ENCODE results near the gene DPP4.

DPP4 gene

DNA sequence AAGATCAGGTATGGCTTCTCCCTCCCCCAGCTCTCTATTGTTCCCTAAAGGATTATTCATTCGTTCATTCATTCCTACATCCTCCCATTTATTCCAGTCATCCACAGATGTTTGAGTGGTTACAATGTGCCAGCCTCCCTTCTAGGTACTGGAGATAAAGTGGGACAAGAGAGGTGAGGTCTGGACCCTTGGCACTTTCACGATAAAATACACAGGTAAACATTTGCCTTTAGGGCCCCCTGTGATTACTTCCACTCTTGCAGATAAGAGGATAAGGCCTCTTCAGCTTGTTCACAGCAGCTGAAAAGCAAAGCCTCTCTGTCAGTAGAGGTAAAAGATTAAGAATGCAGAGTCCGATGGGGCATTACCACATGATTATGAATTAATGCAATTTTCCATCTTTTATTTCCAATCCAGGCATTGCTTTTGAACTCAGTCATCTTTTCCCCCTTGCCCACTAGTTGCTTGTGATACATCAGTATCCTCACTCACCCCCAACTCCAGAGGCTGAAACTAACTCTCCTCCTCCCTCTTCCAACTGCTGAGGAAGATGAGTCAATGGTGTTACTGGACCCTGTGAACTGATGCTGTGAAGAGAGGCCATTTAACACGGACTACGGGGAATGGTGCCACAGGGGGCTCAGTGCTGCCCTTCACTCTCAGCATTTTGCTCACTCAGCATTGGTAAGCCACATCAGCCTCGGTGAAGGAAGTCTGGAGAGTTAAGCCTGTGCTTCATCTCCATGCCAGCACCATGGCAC lies 1.1 kb upstream of the DPP4 start:
- TF ChIP-seq, protein P1, sequence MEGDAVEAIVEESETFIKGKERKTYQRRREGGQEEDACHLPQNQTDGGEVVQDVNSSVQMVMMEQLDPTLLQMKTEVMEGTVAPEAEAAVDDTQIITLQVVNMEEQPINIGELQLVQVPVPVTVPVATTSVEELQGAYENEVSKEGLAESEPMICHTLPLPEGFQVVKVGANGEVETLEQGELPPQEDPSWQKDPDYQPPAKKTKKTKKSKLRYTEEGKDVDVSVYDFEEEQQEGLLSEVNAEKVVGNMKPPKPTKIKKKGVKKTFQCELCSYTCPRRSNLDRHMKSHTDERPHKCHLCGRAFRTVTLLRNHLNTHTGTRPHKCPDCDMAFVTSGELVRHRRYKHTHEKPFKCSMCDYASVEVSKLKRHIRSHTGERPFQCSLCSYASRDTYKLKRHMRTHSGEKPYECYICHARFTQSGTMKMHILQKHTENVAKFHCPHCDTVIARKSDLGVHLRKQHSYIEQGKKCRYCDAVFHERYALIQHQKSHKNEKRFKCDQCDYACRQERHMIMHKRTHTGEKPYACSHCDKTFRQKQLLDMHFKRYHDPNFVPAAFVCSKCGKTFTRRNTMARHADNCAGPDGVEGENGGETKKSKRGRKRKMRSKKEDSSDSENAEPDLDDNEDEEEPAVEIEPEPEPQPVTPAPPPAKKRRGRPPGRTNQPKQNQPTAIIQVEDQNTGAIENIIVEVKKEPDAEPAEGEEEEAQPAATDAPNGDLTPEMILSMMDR (IDR thresholded peaks at IDR 0.05) = no peak
- Histone ChIP-seq H3K9me3 (peaks cover 6% of the 10 kb centered on the region), H3K36me3 (no peaks in the 10 kb centered on the region), H3K27ac (no peak overlapping the region), H3K27me3 (peaks cover 60% of the 10 kb centered on the region), H3K4me3 (ENCODE audit: low read depth in 1 of 2, low read length in 1 of 2) (no peak overlapping the region), H3K4me1 (ENCODE audit: control insufficient read depth in 1 of 2, insufficient read depth in 1 of 2, low read depth in 1 of 2, low read length in 1 of 2) (peaks cover 0 to 5% of the 10 kb centered on the region in 2 experiments)

DNA sequence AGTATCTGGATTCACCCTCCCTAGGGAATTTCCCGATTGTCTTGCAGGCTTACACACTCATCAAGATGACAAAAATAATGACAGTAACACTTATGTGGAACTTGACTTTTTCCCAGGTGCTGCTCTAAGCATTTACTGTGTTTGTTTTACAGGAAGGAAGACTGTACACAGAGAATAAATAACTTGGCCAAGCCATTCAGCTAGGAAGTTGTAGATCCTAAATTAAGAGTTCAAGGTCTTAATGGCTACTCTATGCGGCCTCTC lies 549 bp upstream of the DPP4 start:
- H3K27ac ChIP-seq = no peak overlapping the region
- peaks cover 0 to 5% of the 10 kb centered on the region in 2 experiments for H3K4me1 ChIP-seq (ENCODE audit: control insufficient read depth in 1 of 2, insufficient read depth in 1 of 2, low read depth in 1 of 2, low read length in 1 of 2)
- peaks cover 60% of the 10 kb centered on the region for H3K27me3 ChIP-seq
- peaks cover 4% of the 10 kb centered on the region for H3K9me3 ChIP-seq
- H3K36me3 ChIP-seq = no peaks in the 10 kb centered on the region
- H3K4me3 ChIP-seq (ENCODE audit: low read depth in 1 of 2, low read length in 1 of 2) = no peak overlapping the region
- TF ChIP-seq, protein P1 (IDR thresholded peaks at IDR 0.05) = no peak

DNA sequence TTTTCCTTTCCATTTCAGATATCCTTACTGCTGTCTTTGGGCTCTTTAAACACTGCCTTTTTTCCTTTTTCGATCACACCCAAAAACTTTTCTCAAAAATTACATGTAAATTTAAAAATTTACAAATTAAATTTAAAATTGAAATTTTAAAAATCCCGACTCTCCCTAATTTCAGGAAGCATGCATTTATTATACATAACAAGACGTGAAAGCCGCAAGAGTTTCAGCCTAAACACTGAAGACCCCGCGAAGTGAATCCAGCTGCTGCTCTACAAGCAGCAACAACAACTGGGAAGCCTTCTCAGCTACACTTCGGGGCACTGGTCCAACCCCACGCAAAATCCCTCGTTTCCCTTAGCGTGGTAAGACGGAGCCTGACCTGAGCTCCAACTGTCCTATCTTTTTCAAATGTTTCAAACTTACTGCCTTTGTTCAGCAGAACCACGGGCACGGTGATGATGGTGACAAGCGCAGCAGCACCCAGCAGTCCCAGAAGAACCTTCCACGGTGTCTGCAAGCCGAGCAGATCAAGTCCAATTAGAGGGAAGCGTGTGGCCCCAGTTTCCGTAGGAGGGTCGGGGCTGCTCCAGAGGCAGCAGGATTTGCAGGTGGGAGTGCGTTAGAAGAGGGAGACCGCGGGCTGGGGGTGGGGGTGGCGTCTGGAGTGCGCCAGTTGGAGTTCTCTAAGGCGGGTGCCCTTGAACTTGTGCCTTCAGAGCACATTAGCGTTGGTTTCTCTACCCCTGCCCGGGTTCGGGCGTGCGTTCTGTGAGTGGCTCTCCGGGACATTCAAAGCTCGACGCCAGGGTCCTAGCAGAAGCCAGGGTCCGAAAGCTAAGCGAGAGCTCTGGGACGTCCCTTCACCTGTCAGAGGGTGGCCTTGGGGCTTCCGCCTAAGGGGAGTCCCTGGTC lies 783 bp downstream of the DPP4 start:
- H3K9me3 ChIP-seq = no peaks in the 10 kb centered on the region
- H3K36me3 ChIP-seq = no peaks in the 10 kb centered on the region
- peaks cover 60% of the 10 kb centered on the region for H3K27me3 ChIP-seq
- H3K27ac ChIP-seq = no peak overlapping the region
- peaks cover 0 to 5% of the 10 kb centered on the region in 2 experiments for H3K4me1 ChIP-seq (ENCODE audit: control insufficient read depth in 1 of 2, insufficient read depth in 1 of 2, low read depth in 1 of 2, low read length in 1 of 2)
- TF ChIP-seq, protein P1 (IDR thresholded peaks at IDR 0.05) = no peak
- H3K4me3 ChIP-seq (ENCODE audit: low read depth in 1 of 2, low read length in 1 of 2) = no peak overlapping the region

DNA sequence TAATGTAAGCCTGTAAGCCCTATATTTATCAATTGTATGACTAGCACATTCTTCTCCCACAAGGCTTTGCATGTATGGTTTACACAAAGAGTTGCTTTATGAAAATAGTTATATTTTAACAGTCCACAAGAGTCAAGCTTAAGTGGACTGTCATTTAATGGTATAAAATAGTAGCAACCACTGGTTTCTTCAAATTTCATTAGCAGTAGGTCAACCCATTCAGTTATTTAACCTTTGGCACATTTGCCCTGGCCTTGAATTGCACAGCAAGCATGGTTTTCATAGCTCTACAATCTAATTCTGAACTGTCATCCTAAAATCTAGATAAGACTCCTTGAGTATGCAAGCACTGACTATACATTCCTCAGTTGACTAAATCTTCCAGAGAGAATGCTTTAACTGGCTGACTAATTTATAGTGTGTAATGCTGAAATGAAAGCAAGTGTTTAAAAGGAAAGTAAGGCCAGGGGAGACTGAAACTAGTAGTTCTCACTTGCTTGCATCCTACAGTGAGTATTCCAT lies 1.8 kb downstream of the DPP4 start:
- no peaks in the 10 kb centered on the region for H3K9me3 ChIP-seq
- peaks cover 60% of the 10 kb centered on the region for H3K27me3 ChIP-seq
- H3K4me1 ChIP-seq (ENCODE audit: control insufficient read depth in 1 of 2, insufficient read depth in 1 of 2, low read depth in 1 of 2, low read length in 1 of 2) = peaks cover 0 to 5% of the 10 kb centered on the region in 2 experiments
- H3K4me3 ChIP-seq (ENCODE audit: low read depth in 1 of 2, low read length in 1 of 2) = no peak overlapping the region
- H3K27ac ChIP-seq = no peak overlapping the region
- TF ChIP-seq, protein P1 (IDR thresholded peaks at IDR 0.05) = no peak
- H3K36me3 ChIP-seq = no peaks in the 10 kb centered on the region

DNA sequence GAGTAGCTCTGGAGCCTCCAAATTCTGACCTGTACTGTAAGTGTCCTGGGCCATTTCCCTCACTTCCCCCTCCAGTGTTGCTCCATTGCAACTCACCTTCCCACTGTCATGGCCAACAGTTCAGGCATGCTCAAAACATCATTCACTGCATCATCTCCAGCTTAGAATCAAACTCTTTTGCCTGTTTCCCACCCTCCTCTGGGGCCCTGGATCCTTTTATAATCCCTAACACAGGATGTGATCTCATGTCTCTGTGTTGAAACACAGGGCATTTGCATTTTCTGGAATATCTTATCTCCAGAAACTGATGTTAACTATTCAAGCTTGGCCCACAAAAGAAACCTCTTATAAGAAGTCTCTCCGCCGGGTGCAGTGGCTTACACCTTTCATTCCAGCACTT lies 3.0 kb downstream of the DPP4 start:
- Histone ChIP-seq H3K36me3 (no peaks in the 10 kb centered on the region), H3K4me3 (ENCODE audit: low read depth in 1 of 2, low read length in 1 of 2) (no peak overlapping the region), H3K27me3 (peaks cover 54% of the 10 kb centered on the region), H3K9me3 (no peaks in the 10 kb centered on the region), H3K27ac (no peak overlapping the region), H3K4me1 (ENCODE audit: control insufficient read depth in 1 of 2, insufficient read depth in 1 of 2, low read depth in 1 of 2, low read length in 1 of 2) (peaks cover 0 to 5% of the 10 kb centered on the region in 2 experiments)
- TF ChIP-seq, protein P1 (IDR thresholded peaks at IDR 0.05) = no peak

Measured in neutrophil (primary cell).